GM19468 (cell line): Measurements from ENCODE around the gene IGF2BP1.
"Not testable (repeated sequence)": the region's sequence is repeated elsewhere in the genome, so short reads cannot be mapped to it uniquely, and the experiment has no call there.

Experiments
- ATAC-seq: cut with Tn5 transposase; IDR thresholded peaks from one replicate; pipeline ENCODE4 v1.9.1; 2021; ENCODE audit warnings: mild to moderate bottlenecking, moderate library complexity, moderate number of reproducible peaks; ENCODE audit not compliant: unreplicated experiment; ENCODE audit errors: extremely low read depth

Gene IGF2BP1

DNA sequence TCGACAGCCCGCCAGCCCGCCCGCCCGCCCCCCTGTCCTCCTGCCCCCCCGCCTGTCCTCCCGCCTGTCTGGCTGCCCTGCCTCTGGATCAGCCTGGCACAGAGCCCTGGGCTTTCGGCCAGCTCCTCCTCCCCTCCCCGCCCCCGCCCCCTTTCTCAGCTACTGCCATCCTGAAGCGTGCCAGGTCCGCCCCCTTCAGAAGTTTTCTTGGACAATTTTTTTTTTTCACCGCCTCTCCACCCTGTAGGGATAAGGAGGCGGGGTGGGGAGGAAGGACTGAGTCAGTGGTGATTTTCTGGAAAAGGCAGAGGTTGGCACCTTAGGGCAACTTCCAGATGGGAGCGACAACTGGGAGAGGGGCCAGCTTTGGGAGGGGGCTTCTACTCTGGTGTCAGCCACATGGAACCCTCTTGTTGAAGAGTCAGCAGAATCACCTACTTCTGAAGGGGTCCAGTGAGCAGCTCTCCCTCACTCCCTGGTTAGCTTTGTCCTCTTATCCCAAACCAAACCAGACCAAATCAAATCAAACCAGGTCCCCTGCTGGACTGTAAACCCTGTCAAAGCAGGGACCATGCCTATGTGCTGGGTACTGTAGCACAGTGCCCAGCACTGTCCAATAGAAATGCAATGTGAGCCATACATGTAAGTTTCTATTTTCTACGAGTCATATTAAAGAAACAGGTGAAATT, 19.7 kb downstream of the IGF2BP1 start:
- no peak for ATAC-seq

DNA sequence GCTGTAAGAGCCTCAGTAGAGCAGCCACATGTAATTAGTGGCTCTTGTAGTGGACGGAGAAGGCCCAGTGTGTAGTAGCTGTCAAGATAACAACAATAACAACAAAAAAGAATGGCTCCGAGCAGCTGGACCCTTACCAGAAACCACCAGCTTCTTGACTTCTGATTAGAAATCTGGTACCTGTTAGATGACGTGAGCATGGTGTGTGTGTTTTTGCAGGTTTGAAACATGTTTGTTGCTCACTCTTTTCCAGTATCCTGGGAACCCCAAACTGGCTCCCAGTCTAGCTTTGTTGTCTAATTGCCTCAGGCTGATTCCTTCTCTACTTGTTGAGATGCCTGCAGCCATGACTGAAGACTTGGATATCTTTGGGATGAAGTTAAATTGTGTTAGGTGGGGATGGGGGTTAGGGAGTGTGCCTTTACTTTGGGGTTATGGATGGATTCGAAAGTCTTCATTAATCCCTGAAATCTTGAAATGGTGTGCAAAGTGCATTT, 21.0 kb downstream of the IGF2BP1 start:
- ATAC-seq, result no peak

DNA sequence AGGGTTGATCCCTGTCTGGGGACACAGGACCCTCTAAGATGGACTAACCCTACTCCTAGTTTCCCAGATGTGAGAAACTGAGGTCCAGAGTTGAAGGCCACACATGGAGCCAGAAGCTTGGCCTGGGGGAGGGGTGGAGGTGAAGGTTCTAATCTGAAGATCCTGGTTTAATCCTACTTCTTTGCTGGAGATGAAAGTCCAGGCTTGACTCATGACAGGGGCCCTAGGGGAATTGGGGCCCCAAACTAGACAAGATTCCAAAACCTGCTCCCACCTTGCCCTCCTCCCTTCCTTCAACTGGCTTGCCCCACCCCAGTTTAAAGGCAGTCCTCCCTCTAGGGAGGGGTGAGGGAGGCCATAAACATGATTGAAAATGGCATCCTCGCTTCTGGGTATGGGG, 21.6 kb downstream of the IGF2BP1 start:
- ATAC-seq, result no peak

DNA sequence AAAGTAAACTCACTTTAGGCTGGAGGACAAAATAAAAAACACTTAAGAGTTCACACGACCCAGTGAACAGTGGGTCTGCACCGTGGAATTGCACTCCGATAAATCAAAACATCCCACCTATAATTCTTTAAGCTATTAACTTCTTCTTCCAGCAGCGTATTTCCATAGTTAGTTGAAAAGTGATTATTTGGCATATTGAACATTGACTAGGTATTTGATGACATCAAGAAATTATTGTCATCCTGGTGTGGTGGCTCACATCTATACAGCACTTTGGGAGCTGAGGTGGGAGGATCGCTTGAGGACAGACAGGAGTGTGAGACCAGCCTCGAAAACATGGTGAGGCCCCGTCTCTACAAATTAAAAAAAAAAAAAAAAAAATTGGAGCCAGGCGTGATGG, 23.4 kb downstream of the IGF2BP1 start:
- no peak for ATAC-seq

DNA sequence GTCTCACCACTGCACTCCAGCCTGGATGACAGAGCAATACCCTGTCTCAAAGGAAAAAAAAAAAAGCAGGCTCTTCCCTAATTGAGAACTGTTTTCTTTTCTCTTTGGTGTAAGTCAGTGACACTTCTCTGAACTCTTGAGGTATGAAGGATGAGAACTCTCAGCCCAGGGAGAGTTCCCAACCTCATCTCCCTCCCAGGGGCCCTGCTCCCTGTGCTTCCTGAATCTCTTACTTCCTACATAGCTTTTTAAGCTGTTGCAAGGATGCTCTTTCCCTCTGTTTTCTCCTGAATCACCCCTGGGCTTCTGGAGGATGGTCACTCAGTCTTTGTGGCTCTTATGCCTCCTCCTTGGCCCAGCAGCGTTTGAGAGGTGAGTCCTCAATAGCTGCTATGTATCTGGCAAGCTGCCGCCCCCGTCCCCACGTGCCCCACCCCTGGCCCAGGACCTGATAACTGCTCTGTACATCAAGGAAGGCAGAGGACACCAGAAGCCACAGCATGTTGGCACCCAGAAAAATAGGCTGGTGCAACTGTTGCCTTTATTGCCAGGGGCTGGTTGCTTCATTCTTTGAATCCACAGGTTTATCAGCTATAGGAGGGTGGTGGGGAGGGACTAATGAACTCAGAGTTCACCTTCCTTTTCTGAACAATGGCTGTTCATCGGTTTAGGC, 24.0 kb downstream of the IGF2BP1 start:
- ATAC-seq, result no peak

DNA sequence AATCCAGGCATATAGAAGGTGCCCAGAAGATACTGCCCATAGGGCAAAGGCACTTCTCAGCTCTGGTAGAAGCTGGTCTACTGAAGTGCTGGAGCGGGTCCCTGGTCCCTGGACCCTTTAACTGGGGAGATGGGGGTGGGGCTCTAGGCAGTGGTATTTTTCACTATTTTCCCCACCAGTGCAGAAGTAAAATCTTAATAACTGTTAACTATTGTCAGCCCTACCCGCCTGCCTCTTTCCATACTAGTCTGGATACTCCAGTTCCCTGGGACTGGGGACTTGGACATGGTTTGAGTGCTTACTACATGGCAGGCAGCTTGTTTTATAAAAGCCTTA, 24.6 kb downstream of the IGF2BP1 start:
- no peak for ATAC-seq

DNA sequence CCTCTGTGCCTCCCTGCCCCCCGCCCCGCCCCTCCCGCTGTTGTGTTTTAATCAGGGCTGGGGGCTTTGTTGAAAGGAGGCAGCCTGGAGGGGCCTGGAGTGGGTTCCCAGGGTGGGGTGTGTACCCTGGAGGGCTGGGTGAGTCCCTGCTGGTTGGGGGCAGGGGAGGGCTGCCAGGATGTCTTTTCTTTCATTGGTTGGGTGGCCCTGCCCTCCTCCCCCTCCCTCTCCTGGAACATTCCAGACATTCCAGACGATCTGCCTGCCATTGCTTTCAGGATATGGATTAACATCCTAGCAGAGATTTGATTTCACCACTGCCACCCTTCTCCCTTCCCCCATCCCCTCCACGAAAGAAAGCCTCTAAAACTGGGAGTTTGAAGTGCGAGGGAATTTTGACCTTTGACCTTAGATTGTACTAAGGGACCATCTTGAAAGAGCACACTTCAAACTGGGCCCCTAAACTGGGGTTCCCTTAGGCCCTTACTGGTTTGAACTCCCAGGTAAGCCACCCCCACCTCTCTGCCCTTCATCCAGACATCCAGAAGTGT, 25.3 kb downstream of the IGF2BP1 start:
- no peak for ATAC-seq

DNA sequence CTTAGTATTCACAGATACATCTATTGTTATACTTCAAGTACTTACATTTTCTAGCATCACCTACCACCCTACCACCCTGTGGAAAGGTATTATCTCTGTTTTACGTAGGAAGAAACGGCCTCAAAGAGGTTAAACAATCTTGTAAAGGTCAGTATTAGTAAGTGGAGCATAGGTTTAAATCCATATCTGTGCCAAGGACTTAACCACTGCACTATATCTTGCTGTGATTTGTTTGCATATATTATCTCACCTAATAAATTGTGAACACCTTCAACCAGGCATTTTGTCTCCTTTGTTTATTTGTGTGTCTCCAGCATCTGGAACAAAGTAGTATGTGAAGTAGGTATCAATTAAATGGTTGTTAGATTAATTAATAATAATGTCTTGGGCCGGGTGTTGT, 27.3 kb downstream of the IGF2BP1 start:
- no peak for ATAC-seq

DNA sequence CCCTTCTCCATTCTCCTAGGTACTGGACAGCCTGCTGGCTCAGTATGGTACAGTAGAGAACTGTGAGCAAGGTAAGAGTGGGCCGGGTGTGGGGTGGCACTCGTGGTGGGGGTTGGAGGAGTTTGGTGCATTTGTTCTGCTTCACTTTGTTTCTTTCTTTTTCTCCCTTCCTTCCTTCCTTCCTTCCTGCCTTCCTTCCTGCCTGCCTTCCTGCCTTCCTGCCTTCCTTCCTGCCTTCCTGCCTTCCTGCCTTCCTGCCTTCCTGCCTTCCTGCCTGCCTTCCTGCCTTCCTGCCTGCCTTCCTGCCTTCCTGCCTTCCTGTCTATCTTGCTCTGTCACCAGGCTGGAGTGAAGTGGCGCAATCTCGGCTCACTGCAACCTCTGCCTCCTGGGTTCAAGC, 29.3 kb downstream of the IGF2BP1 start:
- ATAC-seq, result not testable (repeated sequence)

DNA sequence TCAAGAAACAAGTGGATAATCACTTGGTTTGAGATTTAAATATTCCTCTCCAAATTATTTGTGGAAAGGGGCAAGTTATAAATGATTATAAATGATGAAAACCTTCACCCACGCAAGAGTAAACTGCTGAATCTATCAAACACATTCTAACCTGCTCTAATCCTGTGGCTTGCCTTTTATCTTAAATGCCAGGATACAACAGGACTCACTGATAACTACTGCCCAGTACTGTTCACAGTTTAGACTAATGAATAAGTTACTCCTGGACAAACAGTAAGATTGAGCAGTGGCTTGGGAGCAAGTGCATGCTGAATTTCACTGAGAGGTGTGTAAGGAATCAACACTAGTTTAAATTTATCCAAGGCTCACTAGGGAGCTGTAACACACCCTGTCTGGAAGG, 31.1 kb downstream of the IGF2BP1 start:
- no peak for ATAC-seq

DNA sequence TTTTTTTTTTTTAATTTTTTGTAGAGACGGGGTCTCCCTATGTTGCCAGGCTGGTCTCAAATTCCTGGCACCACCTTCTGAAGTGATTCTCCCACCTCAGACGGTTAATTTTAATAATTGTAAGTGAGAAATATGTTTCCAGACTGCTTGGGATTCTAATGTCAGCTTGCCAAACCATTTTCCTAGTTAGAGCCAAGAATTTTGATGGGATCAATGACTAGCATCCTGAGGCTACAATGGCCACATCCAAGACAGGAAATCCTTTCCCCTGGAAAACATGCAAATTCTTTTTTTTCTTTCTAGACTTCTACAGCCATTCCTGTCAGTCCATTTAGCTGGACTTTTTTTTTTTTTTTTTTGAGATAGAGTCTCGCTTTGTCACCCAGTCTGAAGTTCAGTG, 32.6 kb downstream of the IGF2BP1 start:
- ATAC-seq, result no peak

DNA sequence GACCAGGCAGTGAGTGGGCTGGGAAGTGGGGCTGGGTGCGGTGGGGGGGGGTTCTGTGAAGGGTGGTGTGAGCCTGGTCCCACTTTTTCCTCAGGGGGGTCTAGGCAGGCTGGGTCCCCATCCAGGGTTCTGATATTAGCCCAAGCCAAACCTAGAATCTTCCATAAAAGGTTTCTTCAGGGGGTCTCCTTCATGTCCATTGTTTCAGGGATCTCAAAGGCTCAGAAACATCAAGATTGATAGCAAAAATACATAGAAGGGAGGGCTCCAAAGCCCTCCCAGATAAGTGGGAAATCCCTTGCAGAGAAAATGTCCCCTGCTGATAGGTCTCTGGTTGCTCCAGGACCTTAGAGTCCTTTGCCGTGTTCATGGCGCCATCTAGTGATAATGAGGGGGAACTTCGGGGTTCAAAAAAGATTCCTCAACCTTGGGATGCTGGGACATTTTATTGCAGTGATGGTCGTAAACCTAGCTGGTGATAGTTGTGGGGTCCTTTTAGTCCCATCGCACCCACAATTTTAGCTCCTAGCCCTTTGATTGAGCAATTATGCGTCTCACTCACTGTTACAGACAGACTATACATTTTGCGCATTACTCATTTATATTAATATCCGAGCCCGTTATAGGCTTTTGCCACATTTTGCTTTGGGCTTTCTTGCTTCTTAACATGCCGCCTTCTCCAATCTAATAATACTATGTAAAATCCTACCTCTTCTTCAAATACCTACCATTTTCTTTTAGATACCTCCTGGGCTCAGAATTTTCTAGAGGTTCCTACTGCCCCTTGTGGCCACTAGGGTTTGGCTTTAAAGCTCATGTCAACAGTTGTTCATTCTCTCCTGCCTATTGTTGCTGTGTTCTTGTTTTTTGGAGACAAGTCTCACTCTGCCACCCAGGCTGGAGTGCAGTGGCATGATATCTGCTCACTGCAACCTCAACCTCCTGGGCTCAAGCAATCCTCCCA, 35.1 kb downstream of the IGF2BP1 start:
- no peak for ATAC-seq

DNA sequence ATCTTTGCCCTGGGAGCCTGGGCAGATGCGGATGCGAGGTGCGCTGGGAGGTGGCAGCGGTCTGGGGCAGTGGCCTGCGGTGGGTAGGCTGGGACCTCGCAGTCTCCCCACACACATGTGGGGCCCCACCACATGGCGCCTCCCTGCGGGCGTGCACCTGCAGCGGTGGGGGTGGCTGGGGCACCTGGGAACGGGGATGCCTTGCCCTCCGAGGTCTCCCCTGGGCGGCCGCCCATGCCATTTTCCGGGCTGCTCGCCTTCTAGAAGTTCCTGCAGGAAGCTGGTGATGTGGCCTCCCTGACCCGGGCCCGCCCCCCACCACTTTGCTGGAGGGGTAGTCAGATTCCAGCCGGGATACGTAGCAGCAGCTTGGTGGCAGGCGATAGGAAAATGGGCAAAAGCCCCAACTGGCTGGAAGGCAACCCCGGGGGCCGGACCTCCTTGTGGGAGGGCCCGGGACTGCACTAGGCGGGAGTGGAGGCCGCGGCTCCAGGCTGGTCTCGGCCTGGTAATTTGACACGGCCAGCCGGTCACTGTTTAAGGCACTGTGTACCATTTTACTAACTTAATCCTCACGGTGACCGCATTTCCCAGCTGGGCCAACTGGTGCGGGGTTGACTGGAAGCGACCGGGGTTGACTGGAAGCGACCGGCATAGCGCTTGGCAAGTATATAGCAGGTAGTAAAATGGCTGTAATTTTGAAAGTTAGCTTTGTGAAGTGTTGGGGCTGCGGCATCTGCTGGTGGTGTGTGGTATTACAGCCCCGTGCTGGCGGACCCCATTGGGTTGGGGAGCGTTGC, 38.5 kb downstream of the IGF2BP1 start:
- no peak for ATAC-seq

DNA sequence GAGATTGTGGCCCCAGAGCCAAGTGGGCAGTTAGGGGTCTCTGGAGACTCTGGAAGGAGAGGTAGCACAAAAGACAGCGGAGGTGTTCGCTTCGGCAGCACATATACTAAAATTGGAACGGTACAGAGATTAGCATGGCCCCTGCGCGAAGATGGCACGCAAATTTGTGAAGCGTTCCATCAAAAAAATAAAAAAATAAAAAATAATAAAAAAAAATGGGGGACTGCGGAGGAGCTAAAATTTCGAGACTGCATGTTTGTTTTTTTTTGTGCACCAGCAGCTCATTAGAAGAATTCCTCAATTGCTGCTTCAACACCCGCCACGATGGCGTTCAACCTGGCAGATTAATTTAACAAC, 39.1 kb downstream of the IGF2BP1 start:
- no peak for ATAC-seq

DNA sequence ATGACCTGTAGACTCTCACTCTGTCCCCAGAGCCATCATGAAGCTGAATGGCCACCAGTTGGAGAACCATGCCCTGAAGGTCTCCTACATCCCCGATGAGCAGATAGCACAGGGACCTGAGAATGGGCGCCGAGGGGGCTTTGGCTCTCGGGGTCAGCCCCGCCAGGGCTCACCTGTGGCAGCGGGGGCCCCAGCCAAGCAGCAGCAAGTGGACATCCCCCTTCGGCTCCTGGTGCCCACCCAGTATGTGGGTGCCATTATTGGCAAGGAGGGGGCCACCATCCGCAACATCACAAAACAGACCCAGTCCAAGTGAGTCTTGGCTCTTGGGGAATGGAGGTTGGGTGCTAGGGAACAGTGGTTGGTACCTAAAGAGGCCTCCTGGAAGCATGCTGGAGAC, 41.0 kb downstream of the IGF2BP1 start:
- no peak for ATAC-seq

DNA sequence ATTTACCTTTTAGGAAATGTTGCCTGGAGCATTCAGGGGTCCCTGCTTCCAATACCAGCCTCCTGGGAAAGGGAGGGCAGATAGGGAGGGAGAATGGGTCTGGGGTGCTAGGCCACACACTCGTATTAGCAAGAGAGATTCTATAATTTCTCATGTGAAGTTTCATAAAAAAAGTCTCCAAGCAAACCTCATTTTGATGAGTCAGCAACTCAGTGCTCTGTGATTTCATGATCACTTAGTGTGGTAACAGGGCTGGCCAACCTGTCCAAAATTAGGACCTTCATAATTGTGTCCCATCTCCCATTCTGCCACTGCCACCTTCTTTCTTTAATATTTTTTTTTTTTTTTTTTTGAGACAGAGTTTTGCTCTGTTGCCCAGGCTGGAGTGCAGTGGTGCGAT, 41.4 kb downstream of the IGF2BP1 start:
- no peak for ATAC-seq

DNA sequence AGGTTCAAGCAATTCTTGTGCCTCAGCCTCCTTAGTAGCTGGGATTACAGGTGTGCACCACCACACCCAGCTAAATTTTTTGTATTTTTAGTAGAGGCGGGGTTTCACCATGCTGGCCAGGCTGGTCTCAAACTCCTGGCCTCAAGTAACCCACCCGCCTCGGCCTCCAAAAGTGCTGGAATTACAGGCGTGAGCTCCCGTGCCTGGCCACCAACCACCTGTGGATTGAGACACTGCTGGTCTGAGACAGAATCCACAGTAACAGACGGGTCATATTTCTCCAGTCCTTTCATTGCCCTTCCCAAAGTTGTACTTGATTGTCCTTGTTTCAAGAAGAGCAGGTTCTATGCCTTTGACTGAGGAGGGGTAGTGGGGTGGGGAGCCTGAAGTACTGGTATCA, 42.3 kb downstream of the IGF2BP1 start:
- ATAC-seq, result not testable (repeated sequence)

DNA sequence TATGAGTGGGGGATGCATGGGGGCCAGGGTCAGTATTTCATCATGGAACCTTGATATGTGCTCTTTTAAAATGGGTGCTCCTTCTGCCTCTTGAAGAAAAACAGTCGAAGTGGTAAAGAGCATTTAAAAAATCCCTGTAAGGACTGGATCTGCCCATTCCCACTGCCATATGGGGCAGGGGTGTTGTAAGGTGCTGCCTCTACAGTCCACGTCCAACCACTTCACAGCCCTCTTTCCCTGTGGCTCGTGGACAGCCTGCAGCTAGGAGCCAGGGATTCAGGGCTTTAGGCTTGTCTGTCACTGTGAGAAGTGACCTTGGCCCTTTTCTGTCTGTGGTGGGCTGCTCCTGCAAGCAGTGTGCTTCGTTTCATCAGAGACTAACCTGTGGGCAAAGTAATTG, 44.3 kb downstream of the IGF2BP1 start:
- no peak for ATAC-seq

DNA sequence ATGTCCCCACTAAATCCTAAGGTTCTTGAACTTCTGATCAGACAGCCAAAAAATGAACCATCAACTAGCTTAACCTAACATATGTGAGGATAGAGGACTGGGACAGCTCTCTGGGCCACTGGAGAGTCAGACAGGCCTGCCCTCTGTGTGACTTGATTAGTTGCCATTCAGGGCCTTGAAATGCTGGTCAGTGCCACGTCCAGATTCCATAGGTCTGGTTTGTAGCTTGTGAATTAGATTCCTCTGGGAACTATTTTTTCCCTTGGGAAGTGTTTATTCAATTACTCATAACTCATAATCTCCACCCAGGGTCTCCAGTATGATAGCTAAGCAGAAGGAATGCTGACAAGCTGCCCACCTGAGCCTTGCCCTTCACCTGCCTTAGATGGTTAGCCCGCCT, 48.2 kb downstream of the IGF2BP1 start:
- ATAC-seq, result no peak

DNA sequence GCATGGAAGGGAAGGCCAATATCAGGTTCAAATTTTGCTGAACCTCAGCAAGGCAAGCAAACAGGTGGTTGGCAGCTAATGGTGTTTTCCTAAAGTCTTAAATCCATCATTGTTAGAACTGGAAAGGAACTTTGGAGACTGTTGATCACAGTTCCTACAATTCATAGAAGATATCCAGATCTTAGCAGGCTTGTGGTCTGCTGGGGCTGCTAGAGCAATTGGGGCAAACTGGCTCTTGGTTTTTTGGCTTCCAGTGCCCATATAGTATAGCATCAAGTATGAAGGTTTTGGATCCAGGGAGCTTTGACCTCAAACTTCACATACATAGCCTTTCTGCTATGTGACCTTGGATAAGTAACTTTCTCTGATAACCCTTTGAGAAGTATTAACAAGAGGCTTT, 49.7 kb downstream of the IGF2BP1 start:
- ATAC-seq, result no peak
